BE2C (cell line): ENCODE measurements around the gene TSACC.
A peak's percentile ranks its signal among the peaks of the same experiment; 100 is the strongest.

Experiments used
- DNase-seq: peaks from one replicate; pipeline ENCODE4 v3.0.0-alpha.2; 2020
- H3K27me3 ChIP-seq: fragments of 250-450 bp; sonication (Bioruptor Pico); 2 replicates; pipeline ENCODE4 v1.5.1; 2020; ENCODE audit warnings: mild to moderate bottlenecking
- H3K36me3 ChIP-seq: fragments of 250-450 bp; sonication (Bioruptor Pico); 2 replicates; pipeline ENCODE4 v1.5.1; 2020; ENCODE audit warnings: mild to moderate bottlenecking
- H3K4me1 ChIP-seq: fragments of 250-450 bp; sonication (Bioruptor Pico); 2 replicates; pipeline ENCODE4 v1.5.1; 2020
- H3K4me3 ChIP-seq: 2 replicates; pipeline ENCODE4 v1.5.1; 2011; ENCODE audit warnings: low read depth, low read length
- H3K9me3 ChIP-seq: fragments of 250-450 bp; sonication (Bioruptor Pico); 2 replicates; pipeline ENCODE4 v1.5.1; 2020
- CTCF ChIP-seq: IDR thresholded peaks from 2 replicates; pipeline ENCODE4 v1.5.1; 2012; ENCODE audit warnings: mild to moderate bottlenecking, low read depth, low read length

TSACC gene

GRCh38 chr1:156295391-156295947, 42.9 kb upstream of the TSACC start, which contains the start of gene GLMP:
TSS of gene GLMP (minus strand) at chr1:156295679. CDS start at chr1:156295645, 34 bp downstream.
- peak; percentile 62 for DNase-seq
- Histone ChIP-seq H3K4me3 (peak within 1 kb of the TSS; percentile 83), H3K9me3 (no peaks in the 10 kb centered on the region), H3K27me3 (no peaks in the 10 kb centered on the region), H3K36me3 (no peaks in the 10 kb centered on the region), H3K4me1 (no peaks in the 10 kb centered on the region)
- TF ChIP-seq CTCF, result no peak

- no peak within 1 kb of the TSS for H3K4me3 ChIP-seq
- TF ChIP-seq CTCF, result no peak
- peaks cover 3% of the 10 kb centered on the region; the same call in 1 of the 2 replicates for H3K36me3 ChIP-seq
- no peaks in the 10 kb centered on the region for H3K4me1 ChIP-seq
- H3K9me3 ChIP-seq, result no peaks in the 10 kb centered on the region
- H3K27me3 ChIP-seq, result no peaks in the 10 kb centered on the region
- no peak for DNase-seq
These were observed 39.4 kb upstream of the TSACC start, which contains the start of gene VHLL for GRCh38 chr1:156298852-156299357. TSS of gene VHLL (minus strand) at chr1:156299307. CDS start at chr1:156299189, 118 bp downstream.

DNA sequence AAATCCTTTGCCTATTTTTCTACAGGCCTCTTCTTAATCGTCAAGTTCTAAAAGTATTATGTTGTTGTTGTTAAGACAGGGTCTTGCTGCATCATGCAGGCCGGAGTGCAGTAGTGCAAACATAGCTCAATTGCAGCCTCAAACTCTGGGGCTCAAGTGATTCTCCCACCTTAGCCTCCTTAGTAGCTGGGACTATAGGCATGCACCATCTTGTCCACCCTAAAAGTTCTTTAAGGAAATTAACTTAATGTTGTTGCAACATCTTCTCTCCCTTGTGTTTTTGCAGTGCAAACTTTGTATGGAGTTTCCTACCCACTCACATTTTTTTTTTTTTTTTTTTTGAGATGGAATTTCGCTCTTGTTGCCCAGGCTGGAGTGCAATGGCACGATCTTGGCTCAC, 35.1 kb upstream of the TSACC start:
- TF ChIP-seq CTCF, result no peak
- DNase-seq, result no peak
- H3K4me1 ChIP-seq, result no peaks in the 10 kb centered on the region
- H3K9me3 ChIP-seq, result no peaks in the 10 kb centered on the region
- no peaks in the 10 kb centered on the region for H3K27me3 ChIP-seq
- peaks cover 33% of the 10 kb centered on the region for H3K36me3 ChIP-seq
- no peak overlapping the region for H3K4me3 ChIP-seq

GRCh38 chr1:156305215-156305614, 33.1 kb upstream of the TSACC start:
- no peaks in the 10 kb centered on the region for H3K27me3 ChIP-seq
- H3K9me3 ChIP-seq, result no peaks in the 10 kb centered on the region
- H3K36me3 ChIP-seq, result peaks cover 53% of the 10 kb centered on the region
- no peak overlapping the region for H3K4me3 ChIP-seq
- H3K4me1 ChIP-seq, result no peaks in the 10 kb centered on the region
- DNase-seq, result no peak
- no peak for TF ChIP-seq CTCF

DNA sequence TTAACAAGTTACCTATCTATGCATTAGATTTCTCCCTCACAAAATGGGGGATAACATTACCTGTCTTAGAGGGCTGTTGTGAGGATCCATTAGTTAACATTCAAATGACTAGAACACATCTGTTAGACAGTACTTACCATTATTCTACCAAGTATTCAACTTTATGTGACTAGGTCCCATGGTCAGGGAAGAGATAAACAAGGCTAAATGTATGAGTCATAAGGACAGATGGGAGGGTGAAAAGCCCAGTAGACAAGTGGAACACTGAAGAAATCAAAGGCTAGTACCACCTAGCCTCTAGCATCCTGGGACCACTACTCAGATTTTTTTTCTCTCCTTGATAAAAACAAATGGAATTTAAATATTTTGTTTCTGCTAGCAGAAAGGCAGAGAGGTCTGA, 30.2 kb upstream of the TSACC start:
- peaks cover 81% of the 10 kb centered on the region for H3K36me3 ChIP-seq
- H3K9me3 ChIP-seq, result no peaks in the 10 kb centered on the region
- no peak for TF ChIP-seq CTCF
- H3K27me3 ChIP-seq, result no peaks in the 10 kb centered on the region
- no peak overlapping the region for H3K4me3 ChIP-seq
- DNase-seq, result no peak
- H3K4me1 ChIP-seq, result no peaks in the 10 kb centered on the region

DNA sequence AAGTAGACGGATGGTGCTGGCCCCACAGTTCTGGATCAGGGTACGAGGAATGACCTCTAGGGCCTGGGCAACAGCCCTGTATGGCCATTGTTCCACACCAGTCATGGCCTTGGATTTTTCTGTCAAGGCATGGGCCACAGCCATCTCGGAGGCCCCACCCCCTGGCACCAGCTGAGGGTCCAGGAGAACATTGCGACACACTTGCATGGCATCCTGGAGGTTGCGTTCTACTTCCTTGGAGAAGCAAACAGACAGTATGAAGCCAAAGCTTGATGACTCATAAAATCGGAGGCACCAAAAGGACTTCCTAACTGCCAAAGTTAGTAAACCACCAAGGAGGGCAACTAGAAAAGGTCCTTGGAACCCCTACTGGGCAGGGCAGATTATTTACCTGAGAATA, 27.4 kb upstream of the TSACC start:
- no peak for DNase-seq
- peaks cover 91% of the 10 kb centered on the region for H3K36me3 ChIP-seq
- no peak for TF ChIP-seq CTCF

More for the DNA sequence above, 27.4 kb upstream of the TSACC start:
- Histone ChIP-seq H3K4me1 (no peaks in the 10 kb centered on the region), H3K27me3 (no peaks in the 10 kb centered on the region), H3K9me3 (no peaks in the 10 kb centered on the region), H3K4me3 (no peak overlapping the region)
